HUES48 (cell line): ENCODE results near the gene CCSER2.

Experiments used
- H3K27ac ChIP-seq: one replicate; pipeline ENCODE4 v1.7.0; 2013; ENCODE audit warnings: low read depth, low read length, inconsistent platforms
- H3K27me3 ChIP-seq: 2 replicates; pipeline ENCODE4 v1.6.1; 2013; ENCODE audit warnings: mild to moderate bottlenecking, low read length; ENCODE audit not compliant: control insufficient read depth, insufficient read depth
- H3K36me3 ChIP-seq: 2 replicates; pipeline ENCODE4 v1.6.1; 2013; ENCODE audit warnings: low read length; ENCODE audit not compliant: control insufficient read depth, insufficient read depth
- H3K4me1 ChIP-seq: 2 replicates; pipeline ENCODE4 v1.6.1; 2013; ENCODE audit warnings: mild to moderate bottlenecking, low read length; ENCODE audit not compliant: control insufficient read depth, insufficient read depth
- H3K4me3 ChIP-seq: 2 replicates; pipeline ENCODE4 v1.5.1; 2013; ENCODE audit warnings: mild to moderate bottlenecking, low read depth, low read length
- H3K9ac ChIP-seq: 2 replicates; pipeline ENCODE4 v1.6.1; 2013; ENCODE audit warnings: mild to moderate bottlenecking, low read depth, low read length, moderate library complexity
- H3K9me3 ChIP-seq: 2 replicates; pipeline ENCODE4 v1.6.1; 2013; ENCODE audit warnings: low read length; ENCODE audit not compliant: control insufficient read depth, insufficient read depth

The CCSER2 gene

GRCh38 chr10:84415539-84416244 lies 87.3 kb downstream of the CCSER2 start:
- H3K36me3 ChIP-seq, result no peaks in the 10 kb centered on the region
- no peaks in the 10 kb centered on the region for H3K4me1 ChIP-seq
- H3K27ac ChIP-seq, result no peak overlapping the region
- no peak overlapping the region for H3K4me3 ChIP-seq
- no peak overlapping the region for H3K9ac ChIP-seq
- no peaks in the 10 kb centered on the region for H3K27me3 ChIP-seq
- peaks cover 20% of the 10 kb centered on the region for H3K9me3 ChIP-seq

GRCh38 chr10:84416245-84416555 lies 87.8 kb downstream of the CCSER2 start:
- Histone ChIP-seq H3K9me3 (peaks cover 20% of the 10 kb centered on the region), H3K9ac (no peak overlapping the region), H3K27me3 (no peaks in the 10 kb centered on the region), H3K4me1 (no peaks in the 10 kb centered on the region), H3K36me3 (no peaks in the 10 kb centered on the region), H3K27ac (no peak overlapping the region), H3K4me3 (no peak overlapping the region)

GRCh38 chr10:84423719-84424118 lies 95.3 kb downstream of the CCSER2 start:
- Histone ChIP-seq H3K36me3 (no peaks in the 10 kb centered on the region), H3K9me3 (no peaks in the 10 kb centered on the region), H3K4me3 (no peak overlapping the region), H3K27ac (no peak overlapping the region), H3K27me3 (no peaks in the 10 kb centered on the region), H3K9ac (no peak overlapping the region), H3K4me1 (no peaks in the 10 kb centered on the region; the same call in 1 of the 2 replicates)

- no peak overlapping the region for H3K9ac ChIP-seq
- H3K4me3 ChIP-seq, result no peak overlapping the region
- no peak overlapping the region for H3K27ac ChIP-seq
- H3K4me1 ChIP-seq, result no peaks in the 10 kb centered on the region; the same call in 1 of the 2 replicates
- no peaks in the 10 kb centered on the region for H3K36me3 ChIP-seq
- no peaks in the 10 kb centered on the region for H3K27me3 ChIP-seq
- no peaks in the 10 kb centered on the region for H3K9me3 ChIP-seq
Measured at GRCh38 chr10:84424731-84425167, 96.4 kb downstream of the CCSER2 start.

GRCh38 chr10:84427903-84428650 lies 99.7 kb downstream of the CCSER2 start:
- H3K27ac ChIP-seq, result no peak overlapping the region
- no peaks in the 10 kb centered on the region for H3K9me3 ChIP-seq
- no peak overlapping the region for H3K4me3 ChIP-seq
- no peaks in the 10 kb centered on the region for H3K36me3 ChIP-seq
- no peak overlapping the region for H3K9ac ChIP-seq
- H3K4me1 ChIP-seq, result peaks cover 5% of the 10 kb centered on the region; the same call in 1 of the 2 replicates
- H3K27me3 ChIP-seq, result no peaks in the 10 kb centered on the region

- no peak overlapping the region for H3K27ac ChIP-seq
Measured at GRCh38 chr10:84428711-84429110, 100.3 kb downstream of the CCSER2 start.

GRCh38 chr10:84429926-84430520 lies 101.6 kb downstream of the CCSER2 start:
- Histone ChIP-seq H3K27ac (no peak overlapping the region), H3K27me3 (no peaks in the 10 kb centered on the region), H3K9me3 (no peaks in the 10 kb centered on the region), H3K4me1 (peaks cover 5% of the 10 kb centered on the region; the same call in 1 of the 2 replicates), H3K9ac (no peak overlapping the region), H3K36me3 (no peaks in the 10 kb centered on the region), H3K4me3 (no peak overlapping the region)

More at GRCh38 chr10:84428711-84429110, 100.3 kb downstream of the CCSER2 start:
- Histone ChIP-seq H3K27me3 (no peaks in the 10 kb centered on the region), H3K4me3 (no peak overlapping the region), H3K36me3 (no peaks in the 10 kb centered on the region), H3K9me3 (no peaks in the 10 kb centered on the region), H3K9ac (no peak overlapping the region), H3K4me1 (peaks cover 5% of the 10 kb centered on the region; the same call in 1 of the 2 replicates)

- Histone ChIP-seq H3K36me3 (no peaks in the 10 kb centered on the region), H3K27me3 (no peaks in the 10 kb centered on the region), H3K9me3 (no peaks in the 10 kb centered on the region), H3K27ac (no peak overlapping the region), H3K4me3 (no peak overlapping the region), H3K9ac (no peak overlapping the region), H3K4me1 (0 out of 2 replicates have a peak, but pooled peaks cover 5% of the 10 kb centered on the region)
Measured at GRCh38 chr10:84432891-84433290, 104.5 kb downstream of the CCSER2 start.

- H3K4me3 ChIP-seq, result no peak overlapping the region
- H3K9ac ChIP-seq, result no peak overlapping the region
- H3K36me3 ChIP-seq, result no peaks in the 10 kb centered on the region; the same call in 1 of the 2 replicates
- no peak overlapping the region for H3K27ac ChIP-seq
- H3K27me3 ChIP-seq, result no peaks in the 10 kb centered on the region
- peaks cover 2% of the 10 kb centered on the region; the same call in 1 of the 2 replicates for H3K4me1 ChIP-seq
- H3K9me3 ChIP-seq, result no peaks in the 10 kb centered on the region
Measured at GRCh38 chr10:84440781-84441180, 112.4 kb downstream of the CCSER2 start.

GRCh38 chr10:84447701-84448400 lies 119.5 kb downstream of the CCSER2 start:
- Histone ChIP-seq H3K9ac (no peak overlapping the region), H3K4me1 (peaks cover 8% of the 10 kb centered on the region; the same call in 1 of the 2 replicates), H3K9me3 (no peaks in the 10 kb centered on the region), H3K27me3 (no peaks in the 10 kb centered on the region), H3K36me3 (no peaks in the 10 kb centered on the region), H3K4me3 (no peak overlapping the region), H3K27ac (peak overlapping the region; percentile 34)
